ENCODE data around the gene AGAP3.

AGAP3 gene

GRCh38 chr7:151193203-151193978 is 107.1 kb downstream of the AGAP3 start:
- no peak overlapping the region for H3K4me3 ChIP-seq (ENCODE audit: low read length)
- H3K27me3 ChIP-seq (ENCODE audit: insufficient read depth, low read length): peaks cover 59% of the 10 kb centered on the region
- no peaks in the 10 kb centered on the region for H3K36me3 ChIP-seq (ENCODE audit: insufficient read depth, low read length)

More at GRCh38 chr7:151193203-151193978, 107.1 kb downstream of the AGAP3 start:
- Histone ChIP-seq H3K9me3 (ENCODE audit: low read length) (no peaks in the 10 kb centered on the region), H2AFZ (ENCODE audit: low read depth, low read length) (no peak overlapping the region), H3K4me1 (ENCODE audit: insufficient read depth, low read length) (no peaks in the 10 kb centered on the region)

All from neuron (in vitro differentiated cells).